PC-9 (cell line): ENCODE results near the gene MYOM1. TPM values are rescaled to one million over a fixed set of nuclear protein-coding genes. Genes with fewer than 3 reads are reported as not detected.

ENCODE experiments used
- BruUV-seq: library from RNA; stranded (reverse); fragments of 400-500 nt; replicated peaks from 2 replicates; lab custom pipeline; 2021; lab: Mats Ljungman, UMichigan
- CTCF ChIA-PET: fragments of 300-600 bp; sonication (Branson Sonifier 250); formaldehyde crosslinking; loops from one replicate; lab custom pipeline; 2022; ENCODE audit warnings: antibody characterized with exemption; lab: Charles Lee
- POLR2A ChIA-PET: fragments of 300-600 bp; sonication (Branson Sonifier 250); formaldehyde crosslinking; loops from one replicate; lab custom pipeline; 2022; ENCODE audit warnings: antibody characterized with exemption; ENCODE audit not compliant: unreplicated experiment; lab: Charles Lee
- DNase-seq, 2 experiments: peaks; one replicate each; pipeline versions ENCODE4 v3.0.0 to v3.0.0-alpha.2; 2015 to 2022; ENCODE audit warnings: mixed read lengths in 1 of 2
- H2AFZ ChIP-seq: fragments of 200-600 bp; sonication (generic); 2 replicates; pipeline ENCODE4 v1.8.1; 2017; ENCODE audit warnings: antibody characterized with exemption
- H3F3A ChIP-seq: fragments of 200-600 bp; sonication (generic); 2 replicates; pipeline ENCODE4 v1.8.1; 2017; ENCODE audit warnings: antibody characterized with exemption, mild to moderate bottlenecking, low read depth; ENCODE audit not compliant: insufficient read depth
- H3K27ac ChIP-seq: fragments of 200-600 bp; sonication (generic); 2 replicates; pipeline ENCODE4 v1.6.1; 2016; ENCODE audit warnings: mixed run types
- H3K27me3 ChIP-seq: fragments of 200-600 bp; sonication (generic); 2 replicates; pipeline ENCODE4 v1.6.1; 2016; ENCODE audit warnings: low read depth, mixed run types; ENCODE audit not compliant: insufficient read depth
- H3K36me3 ChIP-seq: fragments of 200-600 bp; sonication (generic); 2 replicates; pipeline ENCODE4 v1.6.1; 2016; ENCODE audit warnings: low read depth, mixed run types
- H3K4me1 ChIP-seq: fragments of 200-600 bp; sonication (generic); replicated peaks from 2 replicates; pipeline ENCODE4 v1.6.1; 2016; ENCODE audit warnings: mixed run types; ENCODE audit not compliant: insufficient read depth
- H3K4me2 ChIP-seq: fragments of 200-600 bp; sonication (generic); 2 replicates; pipeline ENCODE4 v1.6.1; 2017; ENCODE audit warnings: mixed run types
- H3K4me3 ChIP-seq: fragments of 200-600 bp; sonication (generic); 2 replicates; pipeline ENCODE4 v1.6.1; 2016; ENCODE audit warnings: mixed run types
- H3K79me2 ChIP-seq: fragments of 200-600 bp; sonication (generic); 2 replicates; pipeline ENCODE4 v1.6.1; 2017; ENCODE audit warnings: low read depth, mixed run types
- H3K9me2 ChIP-seq: fragments of 200-600 bp; sonication (generic); 2 replicates; pipeline ENCODE4 v1.8.1; 2017; ENCODE audit warnings: mild to moderate bottlenecking; ENCODE audit not compliant: insufficient read depth
- H3K9me3 ChIP-seq: fragments of 200-600 bp; sonication (generic); 2 replicates; pipeline ENCODE4 v1.8.1; 2016; ENCODE audit warnings: low read depth; ENCODE audit not compliant: insufficient read depth
- H4K20me1 ChIP-seq: fragments of 200-600 bp; sonication (generic); 2 replicates; pipeline ENCODE4 v1.8.1; 2017; ENCODE audit not compliant: insufficient read depth
- CTCF ChIP-seq: fragments of 200-600 bp; sonication (generic); conservative IDR thresholded peaks from 2 replicates; pipeline ENCODE4 v1.6.1; 2017; ENCODE audit warnings: mixed run types, antibody characterized with exemption, mild to moderate bottlenecking, moderate library complexity
- EZH2 ChIP-seq: fragments of 200-600 bp; sonication (generic); IDR thresholded peaks from 2 replicates; pipeline ENCODE4 v1.8.0; 2017; ENCODE audit warnings: antibody characterized with exemption, low read depth
- intact Hi-C: fragments of 100-400 bp; cut with micrococcal nuclease; formaldehyde crosslinking; loops from one replicate; pipeline ENCODE4 v1.10.0; 2022; ENCODE audit not compliant: unreplicated experiment
- total RNA-seq: library from RNA; stranded (reverse); gene quantifications from 2 replicates; pipeline ENCODE4 v1.2.3, GENCODE V29; 2021

Gene MYOM1
- total RNA-seq, 1 experiment from 2014 or later, result 1.3 TPM

GRCh38 chr18:3152294-3152693, 67.5 kb downstream of the MYOM1 start:
- H3K4me2 ChIP-seq, result no peak overlapping the region
- POLR2A ChIA-PET, result no interaction called here
- DNase-seq, result no peak
- no peaks in the 10 kb centered on the region for H4K20me1 ChIP-seq
- H3F3A ChIP-seq, result no peaks in the 10 kb centered on the region
- H3K9me3 ChIP-seq, result no peaks in the 10 kb centered on the region
- H3K79me2 ChIP-seq, result no peaks in the 10 kb centered on the region
- H3K4me1 ChIP-seq, result peaks cover 9% of the 10 kb centered on the region; the same call in 1 of the 2 replicates
- no peaks in the 10 kb centered on the region for H3K27me3 ChIP-seq
- no peak for TF ChIP-seq EZH2
- TF ChIP-seq CTCF, result no peak
- BruUV-seq, result no TSS peak
- no peak overlapping the region for H3K4me3 ChIP-seq
- CTCF ChIA-PET, result no interaction called here
- intact Hi-C loops, result loop anchor here (5.0 kb wide), 2 partner anchors 140 to 205 kb away; partner anchors contain the start of gene LPIN2
- no peak overlapping the region for H3K27ac ChIP-seq
- H3K36me3 ChIP-seq, result no peaks in the 10 kb centered on the region
- no peak overlapping the region for H2AFZ ChIP-seq
- no peaks in the 10 kb centered on the region for H3K9me2 ChIP-seq

- Histone ChIP-seq H3K9me3 (no peaks in the 10 kb centered on the region), H2AFZ (no peak overlapping the region), H3K27ac (no peak overlapping the region), H3K9me2 (no peaks in the 10 kb centered on the region), H3K79me2 (no peaks in the 10 kb centered on the region), H4K20me1 (no peaks in the 10 kb centered on the region), H3F3A (no peaks in the 10 kb centered on the region), H3K4me1 (peaks cover 9% of the 10 kb centered on the region; the same call in 1 of the 2 replicates), H3K36me3 (no peaks in the 10 kb centered on the region), H3K4me3 (no peak overlapping the region), H3K4me2 (no peak overlapping the region), H3K27me3 (no peaks in the 10 kb centered on the region)
- CTCF ChIA-PET, result interaction anchor here (0.5 to 1.0 kb wide), 5 partner anchors 66 to 806 kb away, joined by 3 to 6 read pairs (median 4); no protein-coding TSS in a partner anchor
- POLR2A ChIA-PET, result interaction anchor here (0.5 to 0.6 kb wide), 2 partner anchors 94 to 452 kb away, joined by 3 to 11 read pairs; no protein-coding TSS in a partner anchor
- BruUV-seq, result no TSS peak
- TF ChIP-seq EZH2 (no peak), CTCF (peak; percentile 91)
- no peak for DNase-seq
- intact Hi-C loops, result loop anchor here (1.0 to 5.0 kb wide), 4 partner anchors 95 to 219 kb away; partner anchors contain the start of gene LPIN2
These were observed 68.1 kb downstream of the MYOM1 start for GRCh38 chr18:3151399-3152264.

GRCh38 chr18:3150688-3151087, 69.1 kb downstream of the MYOM1 start:
- peaks cover 9% of the 10 kb centered on the region; the same call in 1 of the 2 replicates for H3K4me1 ChIP-seq
- ChIA-PET CTCF (no interaction called here), POLR2A (no interaction called here)
- H3K79me2 ChIP-seq, result no peaks in the 10 kb centered on the region
- H3K9me3 ChIP-seq, result no peaks in the 10 kb centered on the region
- DNase-seq, result no peak
- no peaks in the 10 kb centered on the region for H3F3A ChIP-seq
- no peaks in the 10 kb centered on the region for H4K20me1 ChIP-seq
- H2AFZ ChIP-seq, result no peak overlapping the region
- no peaks in the 10 kb centered on the region for H3K36me3 ChIP-seq
- no peaks in the 10 kb centered on the region for H3K27me3 ChIP-seq
- no peak for TF ChIP-seq EZH2
- no peak for TF ChIP-seq CTCF
- no peak overlapping the region for H3K27ac ChIP-seq
- intact Hi-C loops, result loop anchor here (1.0 to 5.0 kb wide), 4 partner anchors 96 to 218 kb away; partner anchors contain the start of gene LPIN2
- H3K9me2 ChIP-seq, result no peaks in the 10 kb centered on the region
- H3K4me3 ChIP-seq, result no peak overlapping the region
- no TSS peak for BruUV-seq
- no peak overlapping the region for H3K4me2 ChIP-seq
